ENCODE data around the gene COG5.

Gene COG5

GRCh38 chr7:107319724-107320228, 243.9 kb downstream of the COG5 start:
- DNase-seq = no peak

GRCh38 chr7:107318523-107319160, 245.1 kb downstream of the COG5 start:
- DNase-seq = no peak

GRCh38 chr7:107315716-107316220, 248.0 kb downstream of the COG5 start:
- DNase-seq = no peak

- no peak for DNase-seq
Measured at GRCh38 chr7:107313355-107313754, 250.4 kb downstream of the COG5 start.

GRCh38 chr7:107312418-107312817, 251.3 kb downstream of the COG5 start:
- no peak for DNase-seq

- DNase-seq = no peak
Measured at GRCh38 chr7:107309296-107309695, 254.4 kb downstream of the COG5 start.

- DNase-seq = no peak
Measured at GRCh38 chr7:107304636-107305035, 259.1 kb downstream of the COG5 start.

GRCh38 chr7:107304063-107304462, 259.7 kb downstream of the COG5 start:
- no peak for DNase-seq

GRCh38 chr7:107302250-107302847, 261.4 kb downstream of the COG5 start:
- DNase-seq = no peak

- no peak for DNase-seq
Measured at GRCh38 chr7:107294182-107294581, 269.5 kb downstream of the COG5 start.

GRCh38 chr7:107292591-107292990, 271.1 kb downstream of the COG5 start:
- no peak for DNase-seq

GRCh38 chr7:107291434-107291833, 272.3 kb downstream of the COG5 start:
- DNase-seq = no peak

- DNase-seq = no peak
Measured at GRCh38 chr7:107286751-107287621, 276.7 kb downstream of the COG5 start.

- DNase-seq = no peak
Measured at GRCh38 chr7:107284911-107285479, 278.7 kb downstream of the COG5 start.

- no peak for DNase-seq
Measured at GRCh38 chr7:107277331-107277730, 286.4 kb downstream of the COG5 start.

GRCh38 chr7:107276220-107276827, 287.4 kb downstream of the COG5 start:
- DNase-seq = no peak

GRCh38 chr7:107274506-107274905, 289.2 kb downstream of the COG5 start:
- no peak for DNase-seq

- no peak for DNase-seq
Measured at GRCh38 chr7:107269790-107270189, 293.9 kb downstream of the COG5 start.

- no peak for DNase-seq
Measured at GRCh38 chr7:107268594-107268993, 295.1 kb downstream of the COG5 start.

- no peak for DNase-seq
Measured at GRCh38 chr7:107267138-107267537, 296.6 kb downstream of the COG5 start.

GRCh38 chr7:107264723-107265122, 299.0 kb downstream of the COG5 start:
- no peak for DNase-seq

GRCh38 chr7:107262857-107263256, 300.9 kb downstream of the COG5 start:
- DNase-seq = no peak

- DNase-seq = no peak
Measured at GRCh38 chr7:107258737-107259136, 305.0 kb downstream of the COG5 start.

Measured in NCI-H2171 (cell line).